IMR-90 (cell line): ENCODE measurements around the gene SLC23A2. TPM values are rescaled to one million over a fixed set of nuclear protein-coding genes. Genes with fewer than 3 reads are reported as not detected.

Experiments
- ATAC-seq: fragments of 200-7000 bp; cut with Tn5 transposase; 2 replicates; pipeline ENCODE4 v1.9.1; 2020; ENCODE audit warnings: low read depth, mild to moderate bottlenecking, moderate library complexity
- BruUV-seq: library from RNA; stranded (reverse); fragments of 400-500 nt; replicated peaks from 2 replicates; lab custom pipeline; 2021; lab: Mats Ljungman, UMichigan
- CTCF ChIA-PET: fragments of 300-600 bp; formaldehyde crosslinking; extraction: SDS; loops from one replicate; lab custom pipeline; 2021; ENCODE audit warnings: antibody characterized with exemption; lab: Yijun Ruan, JAX
- POLR2A ChIA-PET: fragments of 300-600 bp; sonication (Branson Sonifier 250); formaldehyde crosslinking; loops from one replicate; lab custom pipeline; 2022; ENCODE audit warnings: antibody characterized with exemption; ENCODE audit not compliant: unreplicated experiment; lab: Charles Lee
- DNase-seq: peaks from one replicate; pipeline ENCODE4 v3.0.0; 2013
- H2AFZ ChIP-seq: replicated peaks from 2 replicates; pipeline ENCODE3; 2013; ENCODE audit warnings: low read length, mild to moderate bottlenecking; ENCODE audit not compliant: poor library complexity
- H2AK5ac ChIP-seq: 2 replicates; pipeline ENCODE4 v1.6.1; 2013; ENCODE audit warnings: low read depth, low read length, inconsistent platforms
- H2AK9ac ChIP-seq: replicated peaks from 2 replicates; pipeline ENCODE3; 2013; ENCODE audit warnings: mild to moderate bottlenecking, low read depth, low read length, moderate library complexity; ENCODE audit not compliant: poor library complexity
- H2BK120ac ChIP-seq: 2 replicates; pipeline ENCODE4 v1.6.1; 2013; ENCODE audit warnings: low read depth, low read length, inconsistent platforms
- H2BK15ac ChIP-seq: 3 replicates; pipeline ENCODE4 v1.6.1; 2013; ENCODE audit warnings: low read depth, low read length, inconsistent platforms
- H2BK20ac ChIP-seq: 2 replicates; pipeline ENCODE4 v1.6.1; 2013; ENCODE audit warnings: low read depth, mild to moderate bottlenecking, inconsistent platforms, low read length, moderate library complexity
- H2BK5ac ChIP-seq: 2 replicates; pipeline ENCODE4 v1.6.1; 2013; ENCODE audit warnings: mild to moderate bottlenecking, low read depth, low read length, inconsistent platforms; ENCODE audit not compliant: poor library complexity, severe bottlenecking
- H3K14ac ChIP-seq: replicated peaks from 2 replicates; pipeline ENCODE4 v1.6.1; 2013; ENCODE audit warnings: low read depth, low read length, inconsistent platforms
- H3K18ac ChIP-seq: 2 replicates; pipeline ENCODE4 v1.6.1; 2013; ENCODE audit warnings: low read depth, low read length, control low read depth
- H3K23ac ChIP-seq: 2 replicates; pipeline ENCODE4 v1.6.1; 2013; ENCODE audit warnings: low read depth, low read length, inconsistent platforms
- H3K27ac ChIP-seq: 2 replicates; pipeline ENCODE4 v1.5.1; 2013; ENCODE audit warnings: mild to moderate bottlenecking, control low read depth, low read length; ENCODE audit not compliant: insufficient read depth
- H3K27me3 ChIP-seq: 2 replicates; pipeline ENCODE4 v1.6.1; 2013; ENCODE audit warnings: low read length; ENCODE audit not compliant: control insufficient read depth, insufficient read depth
- H3K36me3 ChIP-seq: 2 replicates; pipeline ENCODE4 v1.6.1; 2013; ENCODE audit warnings: low read length, mixed read lengths; ENCODE audit not compliant: control insufficient read depth, insufficient read depth
- H3K4ac ChIP-seq: 2 replicates; pipeline ENCODE4 v1.6.1; 2013; ENCODE audit warnings: low read depth, low read length, inconsistent platforms
- H3K4me1 ChIP-seq: 2 replicates; pipeline ENCODE4 v1.6.1; 2013; ENCODE audit warnings: low read length, mixed read lengths; ENCODE audit not compliant: control insufficient read depth, insufficient read depth
- H3K4me2 ChIP-seq: 2 replicates; pipeline ENCODE4 v1.6.1; 2013; ENCODE audit warnings: low read depth, mild to moderate bottlenecking, control low read depth, low read length, moderate library complexity
- H3K4me3 ChIP-seq: 2 replicates; pipeline ENCODE4 v1.5.1; 2013; ENCODE audit warnings: low read depth, mild to moderate bottlenecking, control low read depth, low read length, moderate library complexity; ENCODE audit not compliant: insufficient read depth
- H3K56ac ChIP-seq: 2 replicates; pipeline ENCODE4 v1.6.1; 2013; ENCODE audit warnings: low read length, inconsistent platforms; ENCODE audit not compliant: insufficient read depth; ENCODE audit errors: extremely low read depth
- H3K79me1 ChIP-seq, 2 experiments: 2 replicates each; pipeline ENCODE4 v1.6.1; 2013; ENCODE audit warnings: low read length in 2 of 2, inconsistent platforms in 1 of 2, low read depth in 1 of 2
- H3K9ac ChIP-seq: 2 replicates; pipeline ENCODE4 v1.6.1; 2013; ENCODE audit warnings: low read depth, low read length, control low read depth
- H3K9me1 ChIP-seq: 2 replicates; pipeline ENCODE4 v1.6.1; 2013; ENCODE audit warnings: low read length, inconsistent platforms; ENCODE audit not compliant: insufficient read depth
- H3K9me3 ChIP-seq: 2 replicates; pipeline ENCODE4 v1.6.1; 2013; ENCODE audit warnings: low read length; ENCODE audit not compliant: control insufficient read depth, insufficient read depth
- H4K20me1 ChIP-seq: 2 replicates; pipeline ENCODE4 v1.6.1; 2013; ENCODE audit warnings: low read length, inconsistent platforms; ENCODE audit not compliant: insufficient read depth
- H4K5ac ChIP-seq: 2 replicates; pipeline ENCODE4 v1.6.1; 2013; ENCODE audit warnings: mild to moderate bottlenecking, low read depth, low read length, control low read depth
- H4K8ac ChIP-seq, 2 experiments: 2 replicates each; pipeline ENCODE4 v1.6.1; 2013; ENCODE audit warnings: low read depth in 2 of 2, low read length in 2 of 2, control low read depth in 1 of 2, inconsistent platforms in 1 of 2
- H4K91ac ChIP-seq: 2 replicates; pipeline ENCODE4 v1.6.1; 2013; ENCODE audit warnings: low read depth, low read length, inconsistent platforms; ENCODE audit not compliant: insufficient read depth
- CTCF ChIP-seq: conservative IDR thresholded peaks from 2 replicates; pipeline ENCODE4 v1.5.1; 2012; ENCODE audit warnings: mild to moderate bottlenecking, low read depth, low read length, improper control_type of control experiment
- FOS ChIP-seq: fragments of 150-350 bp; IDR thresholded peaks from 2 replicates; pipeline ENCODE4 v1.6.1; 2016; ENCODE audit warnings: low read depth, low read length
- MAZ ChIP-seq: IDR thresholded peaks from 2 replicates; pipeline ENCODE4 v1.6.1; 2012; ENCODE audit warnings: low read depth, mild to moderate bottlenecking, low read length, improper control_type of control experiment, moderate library complexity, borderline replicate concordance
- MXI1 ChIP-seq: IDR thresholded peaks from 2 replicates; pipeline ENCODE4 v1.6.1; 2012; ENCODE audit warnings: low read depth, mild to moderate bottlenecking, low read length, moderate library complexity, borderline replicate concordance
- POLR2A ChIP-seq: IDR thresholded peaks from 2 replicates; pipeline ENCODE4 v1.6.1; 2012; ENCODE audit warnings: mild to moderate bottlenecking, low read depth, low read length
- RAD21 ChIP-seq: IDR thresholded peaks from 2 replicates; pipeline ENCODE4 v1.6.1; 2012; ENCODE audit warnings: low read length, improper control_type of control experiment
- SMC3 ChIP-seq: fragments of 150-350 bp; IDR thresholded peaks from 2 replicates; pipeline ENCODE4 v1.6.1; 2016; ENCODE audit warnings: low read depth, mild to moderate bottlenecking, antibody characterized with exemption, low read length, moderate library complexity
- USF2 ChIP-seq: fragments of 150-350 bp; IDR thresholded peaks from 2 replicates; pipeline ENCODE4 v1.6.1; 2017; ENCODE audit warnings: mild to moderate bottlenecking, antibody characterized with exemption, low read length, low read depth
- WGBS, 2 experiments: methylation state at CpG; one replicate each; pipeline versions ENCODE4 v1.1.5 to v1.1.7; 2013; ENCODE audit warnings: missing lambda C conversion rate in 2 of 2; ENCODE audit not compliant: insufficient read length in 1 of 2; ENCODE audit errors: extremely low coverage in 2 of 2; 5-methylcytosine and 5-hydroxymethylcytosine counted together
- dilution Hi-C: fragments of 300-500 bp; cut with HindIII; formaldehyde crosslinking; loops from one replicate; pipeline ENCODE4 v1.14.3; 2018; ENCODE audit warnings: low sequenced_read_pairs; ENCODE audit not compliant: unreplicated experiment
- in situ Hi-C: fragments of 300-500 bp; cut with MboI; formaldehyde crosslinking; loops from 3 replicates; pipeline ENCODE4 v1.14.3; 2019; ENCODE audit warnings: low sequenced_read_pairs, inconsistent platforms, mixed read lengths
- intact Hi-C: fragments of 100-400 bp; cut with micrococcal nuclease; formaldehyde crosslinking; loops from 2 replicates; pipeline ENCODE4 v1.10.0; 2022
- polyA plus RNA-seq, 3 experiments: library from polyadenylated mRNA; depleted of rRNA; stranded (reverse); fragments of >200 nt; gene quantifications; 2 replicates each; pipeline ENCODE4 v1.2.3, GENCODE V29; 2012; ENCODE audit warnings: low replicate concordance in 1 of 3
- total RNA-seq: library from RNA; depleted of rRNA; stranded (reverse); fragments of >200 nt; gene quantifications from 2 replicates; pipeline ENCODE4 v1.2.3, GENCODE V29; 2012

The SLC23A2 gene
- total and polyA plus RNA-seq, 2 of the 4 experiments (the other 2 are of a cell fraction), result 10.2 to 14.4 TPM

- H4K5ac ChIP-seq, result no peak overlapping the region
- TF ChIP-seq FOS (no peak), CTCF (no peak), MXI1 (no peak), RAD21 (no peak), MAZ (no peak), SMC3 (no peak), USF2 (no peak), POLR2A (no peak)
- H2BK20ac ChIP-seq, result no peak overlapping the region
- H3K23ac ChIP-seq, result no peak overlapping the region
- in situ Hi-C loops, result no loop called here
- peaks cover 0 to 16% of the 10 kb centered on the region in 2 experiments; a peak in 1 of 4 replicates for H3K79me1 ChIP-seq
- H2AK5ac ChIP-seq, result 0 out of 2 replicates have a peak overlapping the region, but pooled peaks have one; percentile 9
- H3K18ac ChIP-seq, result no peak overlapping the region
- no peak overlapping the region for H2AK9ac ChIP-seq
- no peak overlapping the region for H2AFZ ChIP-seq
- H2BK5ac ChIP-seq, result no peak overlapping the region
- peaks cover 13% of the 10 kb centered on the region for H3K36me3 ChIP-seq
- no peak overlapping the region for H3K9ac ChIP-seq
- H3K27me3 ChIP-seq, result no peaks in the 10 kb centered on the region
- H3K4me1 ChIP-seq, result peaks cover 11% of the 10 kb centered on the region
- H3K4me3 ChIP-seq, result no peak overlapping the region
- DNase-seq (no peak), ATAC-seq (no peak)
- H2BK120ac ChIP-seq, result no peak overlapping the region
- H3K56ac ChIP-seq, result no peak overlapping the region
- no peak overlapping the region for H3K4ac ChIP-seq
- H3K9me1 ChIP-seq, result peaks cover 31% of the 10 kb centered on the region
- H3K9me3 ChIP-seq, result no peaks in the 10 kb centered on the region
- ChIA-PET CTCF (no interaction called here), POLR2A (interaction anchor here (0.5 kb wide), 1 partner anchor 36 kb away, joined by 7 read pairs; no protein-coding TSS in a partner anchor)
- H4K20me1 ChIP-seq, result 0 out of 2 replicates have a peak, but pooled peaks cover 14% of the 10 kb centered on the region
- dilution Hi-C loops, result no loop called here
- H4K8ac ChIP-seq, result no peak overlapping the region
- H3K4me2 ChIP-seq, result no peak overlapping the region
- no peak overlapping the region for H3K14ac ChIP-seq
- no peak overlapping the region for H4K91ac ChIP-seq
- no peak overlapping the region for H2BK15ac ChIP-seq
- WGBS, 2 experiments, result 89% methylated on average over 3 of the region's 8 CpGs; no CpG with 5 or more reads in 1 of the 2 experiments
- intact Hi-C loops, result no loop called here
- no TSS peak for BruUV-seq
- H3K27ac ChIP-seq, result no peak overlapping the region
Measured at GRCh38 chr20:4894981-4895381, 106.3 kb downstream of the SLC23A2 start.
